Measurements from ENCODE around the gene CCDC51.

Gene CCDC51

GRCh38 chr3:48423883-48424695, 15.8 kb downstream of the CCDC51 start:
- H3K27ac ChIP-seq: no peak overlapping the region
- no peaks in the 10 kb centered on the region for H3K36me3 ChIP-seq (ENCODE audit: control insufficient read depth, insufficient read depth, low read length)
- TF ChIP-seq CTCF (IDR thresholded peaks at IDR 0.05): no peak
- no peaks in the 10 kb centered on the region for H3K9me3 ChIP-seq (ENCODE audit: control insufficient read depth, low read length)
- H3K27me3 ChIP-seq (ENCODE audit: control insufficient read depth, insufficient read depth, low read length): no peaks in the 10 kb centered on the region
- H3K4me3 ChIP-seq (ENCODE audit: low read depth, low read length): no peak overlapping the region
- H3K9ac ChIP-seq: no peak overlapping the region
- H2AFZ ChIP-seq: no peak overlapping the region
- no peaks in the 10 kb centered on the region for H3K79me2 ChIP-seq
- H3K4me1 ChIP-seq: peaks cover 26% of the 10 kb centered on the region
- H3K4me2 ChIP-seq (ENCODE audit: low read length): no peak overlapping the region

- Histone ChIP-seq H3K9ac (no peak overlapping the region), H3K9me3 (ENCODE audit: control insufficient read depth, low read length) (no peaks in the 10 kb centered on the region), H3K36me3 (ENCODE audit: control insufficient read depth, insufficient read depth, low read length) (no peaks in the 10 kb centered on the region), H3K79me2 (no peaks in the 10 kb centered on the region), H3K4me1 (peaks cover 25% of the 10 kb centered on the region), H3K4me3 (ENCODE audit: low read depth, low read length) (no peak overlapping the region), H3K27me3 (ENCODE audit: control insufficient read depth, insufficient read depth, low read length) (no peaks in the 10 kb centered on the region), H3K4me2 (ENCODE audit: low read length) (no peak overlapping the region), H3K27ac (no peak overlapping the region), H2AFZ (no peak overlapping the region)
- TF ChIP-seq CTCF (IDR thresholded peaks at IDR 0.05): no peak
Observed at GRCh38 chr3:48423241-48423882, 16.6 kb downstream of the CCDC51 start.

GRCh38 chr3:48422681-48423080, 17.2 kb downstream of the CCDC51 start:
- no peaks in the 10 kb centered on the region for H3K36me3 ChIP-seq (ENCODE audit: control insufficient read depth, insufficient read depth, low read length)
- no peak overlapping the region for H2AFZ ChIP-seq
- H3K4me2 ChIP-seq (ENCODE audit: low read length): no peak overlapping the region
- no peak overlapping the region for H3K27ac ChIP-seq
- no peaks in the 10 kb centered on the region for H3K79me2 ChIP-seq
- no peak for TF ChIP-seq CTCF (IDR thresholded peaks at IDR 0.05)
- no peak overlapping the region for H3K9ac ChIP-seq
- no peaks in the 10 kb centered on the region for H3K9me3 ChIP-seq (ENCODE audit: control insufficient read depth, low read length)
- H3K4me3 ChIP-seq (ENCODE audit: low read depth, low read length): no peak overlapping the region
- H3K27me3 ChIP-seq (ENCODE audit: control insufficient read depth, insufficient read depth, low read length): no peaks in the 10 kb centered on the region
- H3K4me1 ChIP-seq: peaks cover 19% of the 10 kb centered on the region

- no peaks in the 10 kb centered on the region for H3K9me3 ChIP-seq (ENCODE audit: control insufficient read depth, low read length)
- no peaks in the 10 kb centered on the region for H3K27me3 ChIP-seq (ENCODE audit: control insufficient read depth, insufficient read depth, low read length)
- TF ChIP-seq CTCF (IDR thresholded peaks at IDR 0.05): no peak
- no peak overlapping the region for H3K4me2 ChIP-seq (ENCODE audit: low read length)
- H3K36me3 ChIP-seq (ENCODE audit: control insufficient read depth, insufficient read depth, low read length): no peaks in the 10 kb centered on the region
- H3K9ac ChIP-seq: no peak overlapping the region
- no peak overlapping the region for H2AFZ ChIP-seq
- no peak overlapping the region for H3K4me3 ChIP-seq (ENCODE audit: low read depth, low read length)
- H3K4me1 ChIP-seq: peaks cover 15% of the 10 kb centered on the region
- no peaks in the 10 kb centered on the region for H3K79me2 ChIP-seq
- H3K27ac ChIP-seq: no peak overlapping the region
Observed at GRCh38 chr3:48422272-48422671, 17.6 kb downstream of the CCDC51 start.

Data from parathyroid adenoma (tissue), 2 donors.